Measurements from ENCODE around the gene DZIP1L. TPM values are rescaled to one million over a fixed set of nuclear protein-coding genes. Genes with fewer than 3 reads are reported as not detected.

DZIP1L gene
- total and polyA plus RNA-seq, 7 donors: 1.2 to 33.0 (median 16.8) TPM; not detected in 1

DNA sequence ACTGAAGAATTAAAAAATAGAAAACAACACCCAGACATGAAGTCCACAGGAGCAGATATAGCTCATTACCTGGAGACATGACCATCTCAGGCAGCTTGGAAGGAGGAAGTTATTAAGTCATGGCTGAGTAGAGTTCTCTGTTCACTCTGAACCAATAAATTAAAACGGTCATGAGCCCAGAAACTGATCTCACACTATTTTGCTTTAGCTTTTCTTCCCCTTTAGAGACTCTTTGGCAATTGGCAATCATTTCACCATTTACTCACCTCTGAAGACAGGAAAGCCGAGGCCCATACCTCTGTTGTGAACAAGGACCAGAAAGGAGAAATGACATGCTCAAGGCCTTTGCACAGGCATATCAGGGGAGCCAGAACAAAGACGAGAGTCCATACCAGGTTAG, 78.8 kb downstream of the DZIP1L start:
- no peak overlapping the region for H3K27ac ChIP-seq
- H3K4me1 ChIP-seq: no peaks in the 10 kb centered on the region
- no peak for TF ChIP-seq POLR2AphosphoS5 (IDR thresholded peaks at IDR 0.05)
- no peak for TF ChIP-seq EP300 (IDR thresholded peaks at IDR 0.05)
- no peak for TF ChIP-seq POLR2A (IDR thresholded peaks at IDR 0.05)
- TF ChIP-seq, protein P1, sequence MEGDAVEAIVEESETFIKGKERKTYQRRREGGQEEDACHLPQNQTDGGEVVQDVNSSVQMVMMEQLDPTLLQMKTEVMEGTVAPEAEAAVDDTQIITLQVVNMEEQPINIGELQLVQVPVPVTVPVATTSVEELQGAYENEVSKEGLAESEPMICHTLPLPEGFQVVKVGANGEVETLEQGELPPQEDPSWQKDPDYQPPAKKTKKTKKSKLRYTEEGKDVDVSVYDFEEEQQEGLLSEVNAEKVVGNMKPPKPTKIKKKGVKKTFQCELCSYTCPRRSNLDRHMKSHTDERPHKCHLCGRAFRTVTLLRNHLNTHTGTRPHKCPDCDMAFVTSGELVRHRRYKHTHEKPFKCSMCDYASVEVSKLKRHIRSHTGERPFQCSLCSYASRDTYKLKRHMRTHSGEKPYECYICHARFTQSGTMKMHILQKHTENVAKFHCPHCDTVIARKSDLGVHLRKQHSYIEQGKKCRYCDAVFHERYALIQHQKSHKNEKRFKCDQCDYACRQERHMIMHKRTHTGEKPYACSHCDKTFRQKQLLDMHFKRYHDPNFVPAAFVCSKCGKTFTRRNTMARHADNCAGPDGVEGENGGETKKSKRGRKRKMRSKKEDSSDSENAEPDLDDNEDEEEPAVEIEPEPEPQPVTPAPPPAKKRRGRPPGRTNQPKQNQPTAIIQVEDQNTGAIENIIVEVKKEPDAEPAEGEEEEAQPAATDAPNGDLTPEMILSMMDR (IDR thresholded peaks at IDR 0.05): no peak
- no peak overlapping the region for H3K4me3 ChIP-seq
- no peaks in the 10 kb centered on the region for H3K9me3 ChIP-seq
- peaks cover 0 to 1% (median 0%) of the 10 kb centered on the region in 4 donors for H3K36me3 ChIP-seq
- intact Hi-C loops (cut with DNase I): no loop called here
- DNase-seq: no peak
- H3K27me3 ChIP-seq: no peaks in the 10 kb centered on the region
- 58 to 69% methylated on average over 3 of the region's 3 CpGs for WGBS, 2 donors

DNA sequence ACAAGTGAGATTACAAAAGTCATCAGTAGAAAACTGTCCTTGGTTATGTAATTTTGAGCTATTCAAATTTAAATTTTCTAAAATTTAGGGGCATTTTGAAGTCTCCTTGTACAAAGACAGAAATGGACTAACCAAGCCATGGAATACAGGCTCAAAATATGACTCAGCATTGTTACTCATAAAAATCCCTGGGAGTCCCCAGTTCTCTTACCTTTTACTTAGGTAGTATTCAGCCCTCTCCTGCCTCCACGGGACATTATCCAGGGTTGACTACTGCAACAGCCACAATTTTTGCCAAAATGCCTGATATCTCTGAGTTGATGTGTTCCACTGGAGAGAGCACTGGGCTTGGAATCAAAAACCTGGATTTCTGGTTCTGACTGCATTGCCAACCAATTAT, 80.5 kb downstream of the DZIP1L start:
- H3K4me1 ChIP-seq: no peaks in the 10 kb centered on the region
- 79 to 89% methylated on average over 1 of the region's 1 CpG for WGBS, 2 donors
- no peak overlapping the region for H3K27ac ChIP-seq
- no peak overlapping the region for H3K4me3 ChIP-seq
- intact Hi-C loops (cut with DNase I): no loop called here
- no peaks in the 10 kb centered on the region for H3K27me3 ChIP-seq
- DNase-seq: no peak
- TF ChIP-seq POLR2AphosphoS5 (IDR thresholded peaks at IDR 0.05): no peak
- no peak for TF ChIP-seq EP300 (IDR thresholded peaks at IDR 0.05)
- TF ChIP-seq, protein P1 (IDR thresholded peaks at IDR 0.05): no peak
- no peak for TF ChIP-seq POLR2A (IDR thresholded peaks at IDR 0.05)
- H3K36me3 ChIP-seq: peaks cover 0 to 18% (median 6%) of the 10 kb centered on the region in 4 donors
- no peaks in the 10 kb centered on the region for H3K9me3 ChIP-seq

GRCh38 chr3:138033202-138033691, 82.2 kb downstream of the DZIP1L start:
- no peak for TF ChIP-seq EP300 (IDR thresholded peaks at IDR 0.05)
- TF ChIP-seq, protein P1 (IDR thresholded peaks at IDR 0.05): no peak
- TF ChIP-seq POLR2AphosphoS5 (IDR thresholded peaks at IDR 0.05): no peak
- TF ChIP-seq POLR2A (IDR thresholded peaks at IDR 0.05): no peak
- no peak overlapping the region for H3K27ac ChIP-seq
- DNase-seq: no peak
- no peaks in the 10 kb centered on the region for H3K27me3 ChIP-seq
- WGBS, 2 donors: 95 to 98% methylated on average over 2 of the region's 2 CpGs
- H3K9me3 ChIP-seq: no peaks in the 10 kb centered on the region
- intact Hi-C loops (cut with DNase I): no loop called here
- H3K4me1 ChIP-seq: no peaks in the 10 kb centered on the region
- H3K4me3 ChIP-seq: no peak overlapping the region
- peaks cover 0 to 19% (median 6%) of the 10 kb centered on the region in 4 donors for H3K36me3 ChIP-seq

DNA sequence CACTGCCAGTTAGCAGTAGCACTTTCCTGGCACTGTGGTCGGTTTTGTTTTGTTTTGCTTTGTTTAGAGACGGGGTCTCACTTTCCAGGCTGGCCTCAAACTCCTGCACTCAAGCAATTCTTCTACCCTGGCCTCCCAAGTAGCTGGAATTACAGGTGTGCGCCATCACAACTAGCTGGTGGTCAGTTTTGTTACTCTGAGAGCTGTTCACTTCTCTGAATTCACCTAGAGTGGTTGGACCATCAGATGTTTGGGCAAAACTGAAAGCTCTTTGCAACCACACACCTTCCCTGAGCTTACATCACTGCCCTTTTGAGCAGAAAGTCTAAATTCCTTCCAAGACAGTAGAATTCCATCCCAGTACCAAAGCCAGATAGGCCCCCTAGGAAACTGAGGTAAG, 82.8 kb downstream of the DZIP1L start:
- Histone ChIP-seq H3K27ac (no peak overlapping the region), H3K4me1 (no peaks in the 10 kb centered on the region), H3K27me3 (no peaks in the 10 kb centered on the region), H3K4me3 (no peak overlapping the region), H3K9me3 (no peaks in the 10 kb centered on the region), H3K36me3 (peaks cover 0 to 19% (median 6%) of the 10 kb centered on the region in 4 donors)
- TF ChIP-seq, protein P1 (IDR thresholded peaks at IDR 0.05): no peak
- TF ChIP-seq POLR2A (IDR thresholded peaks at IDR 0.05): no peak
- no peak for TF ChIP-seq POLR2AphosphoS5 (IDR thresholded peaks at IDR 0.05)
- no peak for TF ChIP-seq EP300 (IDR thresholded peaks at IDR 0.05)
- intact Hi-C loops (cut with DNase I): no loop called here
- WGBS, 2 donors: 63 to 77% methylated on average over 3 of the region's 3 CpGs
- DNase-seq: no peak

- 56 to 88% methylated on average over 3 of the region's 3 CpGs for WGBS, 2 donors
- Histone ChIP-seq H3K27me3 (no peaks in the 10 kb centered on the region), H3K4me3 (no peak overlapping the region), H3K4me1 (no peaks in the 10 kb centered on the region), H3K36me3 (peaks cover 0 to 24% (median 6%) of the 10 kb centered on the region in 4 donors), H3K27ac (no peak overlapping the region), H3K9me3 (no peaks in the 10 kb centered on the region)
- TF ChIP-seq POLR2A (IDR thresholded peaks at IDR 0.05) (no peak), EP300 (IDR thresholded peaks at IDR 0.05) (no peak), POLR2AphosphoS5 (IDR thresholded peaks at IDR 0.05) (no peak)
- TF ChIP-seq, protein P1 (IDR thresholded peaks at IDR 0.05): no peak
- intact Hi-C loops (cut with DNase I): no loop called here
- DNase-seq: no peak
These were observed 83.9 kb downstream of the DZIP1L start for GRCh38 chr3:138031536-138031935.
